Neural cell (in vitro differentiated cells): ENCODE results near the gene PPP1R12B.

Source experiments
- EP300 ChIP-seq: fragments of 450-650 bp; conservative IDR thresholded peaks from 2 replicates; pipeline ENCODE4 v1.6.1; 2014; ENCODE audit warnings: antibody characterized with exemption, mild to moderate bottlenecking, moderate library complexity; ENCODE audit not compliant: poor library complexity, severe bottlenecking
- EZH2 ChIP-seq: fragments of 200-600, 300-800 bp; shearing (Covaris generic), sonication (generic); IDR thresholded peaks from 2 replicates; pipeline ENCODE4 v1.6.1; 2014; ENCODE audit warnings: antibody characterized with exemption, low read length, borderline replicate concordance, mild to moderate bottlenecking; ENCODE audit not compliant: insufficient read depth, poor library complexity, severe bottlenecking
- POLR2AphosphoS5 ChIP-seq: IDR thresholded peaks from 2 replicates; pipeline ENCODE4 v1.6.1; 2012
- SMC3 ChIP-seq: fragments of 450-650 bp; conservative IDR thresholded peaks from 2 replicates; pipeline ENCODE4 v1.6.1; 2014; ENCODE audit warnings: antibody characterized with exemption, mild to moderate bottlenecking, moderate library complexity; ENCODE audit not compliant: poor library complexity
- TF ChIP-seq, protein P1 (sequence below): fragments of 450-650 bp; IDR thresholded peaks from 2 replicates; pipeline ENCODE4 v1.5.1; 2014; ENCODE audit warnings: antibody characterized with exemption, mild to moderate bottlenecking, moderate library complexity; ENCODE audit not compliant: poor library complexity, severe bottlenecking
- TF ChIP-seq, protein P2 (sequence below): IDR thresholded peaks from 2 replicates; pipeline ENCODE4 v1.6.1; 2012; ENCODE audit warnings: borderline replicate concordance

DNA sequence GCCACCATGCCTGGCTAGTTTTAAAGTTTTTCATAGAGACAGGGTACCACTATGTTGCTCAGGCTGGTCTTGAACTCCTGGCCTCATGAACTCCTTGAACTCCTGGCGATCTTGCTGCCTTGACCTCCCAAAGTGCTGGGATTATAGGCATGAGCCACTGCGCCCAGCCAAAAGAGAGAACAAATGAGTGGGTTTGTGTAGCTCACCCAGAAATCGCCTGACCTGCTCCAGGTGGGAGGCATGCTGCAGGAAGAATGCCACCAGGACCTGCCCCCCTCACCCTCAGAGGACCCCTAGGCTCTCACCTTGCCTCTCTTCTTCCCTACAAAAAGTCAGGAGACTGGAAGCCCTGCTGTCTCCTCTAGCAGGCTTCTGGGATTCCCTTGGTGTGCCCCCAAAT is 272.9 kb downstream of the PPP1R12B start:
- TF ChIP-seq, protein P1, sequence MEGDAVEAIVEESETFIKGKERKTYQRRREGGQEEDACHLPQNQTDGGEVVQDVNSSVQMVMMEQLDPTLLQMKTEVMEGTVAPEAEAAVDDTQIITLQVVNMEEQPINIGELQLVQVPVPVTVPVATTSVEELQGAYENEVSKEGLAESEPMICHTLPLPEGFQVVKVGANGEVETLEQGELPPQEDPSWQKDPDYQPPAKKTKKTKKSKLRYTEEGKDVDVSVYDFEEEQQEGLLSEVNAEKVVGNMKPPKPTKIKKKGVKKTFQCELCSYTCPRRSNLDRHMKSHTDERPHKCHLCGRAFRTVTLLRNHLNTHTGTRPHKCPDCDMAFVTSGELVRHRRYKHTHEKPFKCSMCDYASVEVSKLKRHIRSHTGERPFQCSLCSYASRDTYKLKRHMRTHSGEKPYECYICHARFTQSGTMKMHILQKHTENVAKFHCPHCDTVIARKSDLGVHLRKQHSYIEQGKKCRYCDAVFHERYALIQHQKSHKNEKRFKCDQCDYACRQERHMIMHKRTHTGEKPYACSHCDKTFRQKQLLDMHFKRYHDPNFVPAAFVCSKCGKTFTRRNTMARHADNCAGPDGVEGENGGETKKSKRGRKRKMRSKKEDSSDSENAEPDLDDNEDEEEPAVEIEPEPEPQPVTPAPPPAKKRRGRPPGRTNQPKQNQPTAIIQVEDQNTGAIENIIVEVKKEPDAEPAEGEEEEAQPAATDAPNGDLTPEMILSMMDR: no peak
- TF ChIP-seq SMC3 (no peak), POLR2AphosphoS5 (no peak), EZH2 (no peak), EP300 (no peak)
- TF ChIP-seq, protein P2, sequence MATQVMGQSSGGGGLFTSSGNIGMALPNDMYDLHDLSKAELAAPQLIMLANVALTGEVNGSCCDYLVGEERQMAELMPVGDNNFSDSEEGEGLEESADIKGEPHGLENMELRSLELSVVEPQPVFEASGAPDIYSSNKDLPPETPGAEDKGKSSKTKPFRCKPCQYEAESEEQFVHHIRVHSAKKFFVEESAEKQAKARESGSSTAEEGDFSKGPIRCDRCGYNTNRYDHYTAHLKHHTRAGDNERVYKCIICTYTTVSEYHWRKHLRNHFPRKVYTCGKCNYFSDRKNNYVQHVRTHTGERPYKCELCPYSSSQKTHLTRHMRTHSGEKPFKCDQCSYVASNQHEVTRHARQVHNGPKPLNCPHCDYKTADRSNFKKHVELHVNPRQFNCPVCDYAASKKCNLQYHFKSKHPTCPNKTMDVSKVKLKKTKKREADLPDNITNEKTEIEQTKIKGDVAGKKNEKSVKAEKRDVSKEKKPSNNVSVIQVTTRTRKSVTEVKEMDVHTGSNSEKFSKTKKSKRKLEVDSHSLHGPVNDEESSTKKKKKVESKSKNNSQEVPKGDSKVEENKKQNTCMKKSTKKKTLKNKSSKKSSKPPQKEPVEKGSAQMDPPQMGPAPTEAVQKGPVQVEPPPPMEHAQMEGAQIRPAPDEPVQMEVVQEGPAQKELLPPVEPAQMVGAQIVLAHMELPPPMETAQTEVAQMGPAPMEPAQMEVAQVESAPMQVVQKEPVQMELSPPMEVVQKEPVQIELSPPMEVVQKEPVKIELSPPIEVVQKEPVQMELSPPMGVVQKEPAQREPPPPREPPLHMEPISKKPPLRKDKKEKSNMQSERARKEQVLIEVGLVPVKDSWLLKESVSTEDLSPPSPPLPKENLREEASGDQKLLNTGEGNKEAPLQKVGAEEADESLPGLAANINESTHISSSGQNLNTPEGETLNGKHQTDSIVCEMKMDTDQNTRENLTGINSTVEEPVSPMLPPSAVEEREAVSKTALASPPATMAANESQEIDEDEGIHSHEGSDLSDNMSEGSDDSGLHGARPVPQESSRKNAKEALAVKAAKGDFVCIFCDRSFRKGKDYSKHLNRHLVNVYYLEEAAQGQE: no peak
